Loucy (cell line): ENCODE results near the gene ANKDD1A.

Experiments used
- H2AFZ ChIP-seq: fragments of 200-600 bp; sonication (generic); 2 replicates; pipeline ENCODE4 v1.6.0; 2016; ENCODE audit warnings: antibody characterized with exemption, mild to moderate bottlenecking, low read length, moderate library complexity
- H3F3A ChIP-seq: fragments of 200-600 bp; 2 replicates; pipeline ENCODE4 v1.6.0; 2016; ENCODE audit warnings: antibody characterized with exemption, low read depth, mild to moderate bottlenecking
- H3K27me3 ChIP-seq: fragments of 200-600 bp; sonication (generic); 2 replicates; pipeline ENCODE4 v1.6.1; 2014; ENCODE audit warnings: low read length, mild to moderate bottlenecking; ENCODE audit not compliant: insufficient read depth, poor library complexity, severe bottlenecking
- H3K36me3 ChIP-seq: fragments of 200-600 bp; sonication (generic); 2 replicates; pipeline ENCODE4 v1.6.1; 2016; ENCODE audit warnings: low read length; ENCODE audit not compliant: insufficient read depth
- H3K4me1 ChIP-seq: fragments of 200-600 bp; sonication (generic); 2 replicates; pipeline ENCODE4 v1.5.1; 2014; ENCODE audit warnings: low read length, mild to moderate bottlenecking; ENCODE audit not compliant: insufficient read depth, poor library complexity, severe bottlenecking
- H3K4me2 ChIP-seq: fragments of 200-600 bp; sonication (generic); 2 replicates; pipeline ENCODE4 v1.6.0; 2014; ENCODE audit warnings: antibody characterized with exemption, low read length, low read depth, mild to moderate bottlenecking; ENCODE audit not compliant: poor library complexity, severe bottlenecking
- H3K4me3 ChIP-seq: fragments of 200-600 bp; sonication (generic); 2 replicates; pipeline ENCODE4 v1.5.1; 2014; ENCODE audit warnings: low read length, mild to moderate bottlenecking, mixed read lengths; ENCODE audit not compliant: poor library complexity, severe bottlenecking
- H3K79me2 ChIP-seq: fragments of 200-600 bp; sonication (generic); 2 replicates; pipeline ENCODE4 v1.6.1; 2014; ENCODE audit warnings: low read length; ENCODE audit not compliant: insufficient read depth
- H3K9ac ChIP-seq: fragments of 200-600 bp; sonication (generic); 2 replicates; pipeline ENCODE4 v1.6.0; 2014; ENCODE audit warnings: mild to moderate bottlenecking, low read depth, low read length, moderate library complexity; ENCODE audit not compliant: poor library complexity, severe bottlenecking
- H3K9me2 ChIP-seq: fragments of 200-600 bp; sonication (generic); replicated peaks from 2 replicates; pipeline ENCODE4 v1.6.1; 2016; ENCODE audit warnings: low read depth, low read length, mixed read lengths
- H3K9me3 ChIP-seq: fragments of 200-600 bp; sonication (generic); 2 replicates; pipeline ENCODE4 v1.6.1; 2014; ENCODE audit warnings: mild to moderate bottlenecking, antibody characterized with exemption, low read length, low read depth; ENCODE audit not compliant: insufficient read depth
- H4K20me1 ChIP-seq: fragments of 200-600 bp; sonication (generic); 2 replicates; pipeline ENCODE4 v1.6.0; 2014; ENCODE audit warnings: antibody characterized with exemption, low read length, mild to moderate bottlenecking; ENCODE audit not compliant: insufficient read depth, poor library complexity, severe bottlenecking
- CTCF ChIP-seq: fragments of 200-600 bp; sonication (generic); conservative IDR thresholded peaks from 2 replicates; pipeline ENCODE4 v1.5.1; 2014; ENCODE audit warnings: mild to moderate bottlenecking, antibody characterized with exemption, low read length
- EZH2phosphoT487 ChIP-seq: fragments of 200-600 bp; IDR thresholded peaks from 2 replicates; pipeline ENCODE4 v1.6.1; 2018; ENCODE audit warnings: antibody characterized with exemption, mild to moderate bottlenecking, moderate library complexity, borderline replicate concordance

The ANKDD1A gene

GRCh38 chr15:64869501-64869900, 42.2 kb upstream of the ANKDD1A start:
- TF ChIP-seq CTCF (no peak), EZH2phosphoT487 (no peak)
- H3K9me3 ChIP-seq, result no peaks in the 10 kb centered on the region
- no peaks in the 10 kb centered on the region for H3K27me3 ChIP-seq
- H3K4me2 ChIP-seq, result no peak overlapping the region
- peaks cover 7% of the 10 kb centered on the region for H3K4me1 ChIP-seq
- H3F3A ChIP-seq, result no peaks in the 10 kb centered on the region
- H4K20me1 ChIP-seq, result no peaks in the 10 kb centered on the region
- no peak overlapping the region for H3K4me3 ChIP-seq
- H3K9me2 ChIP-seq, result no peaks in the 10 kb centered on the region
- H3K9ac ChIP-seq, result no peak overlapping the region
- no peaks in the 10 kb centered on the region for H3K79me2 ChIP-seq
- peaks cover 33% of the 10 kb centered on the region; the same call in 1 of the 2 replicates for H3K36me3 ChIP-seq
- no peak overlapping the region for H2AFZ ChIP-seq

GRCh38 chr15:64870353-64870752, 41.3 kb upstream of the ANKDD1A start:
- no peaks in the 10 kb centered on the region for H3K9me3 ChIP-seq
- H3K79me2 ChIP-seq, result no peaks in the 10 kb centered on the region
- H3K36me3 ChIP-seq, result peaks cover 24% of the 10 kb centered on the region; the same call in 1 of the 2 replicates
- H2AFZ ChIP-seq, result no peak overlapping the region
- no peaks in the 10 kb centered on the region for H3F3A ChIP-seq
- no peak overlapping the region for H3K4me2 ChIP-seq
- TF ChIP-seq EZH2phosphoT487, result no peak
- TF ChIP-seq CTCF, result no peak
- peaks cover 7% of the 10 kb centered on the region for H3K4me1 ChIP-seq
- no peaks in the 10 kb centered on the region for H3K27me3 ChIP-seq
- H3K9ac ChIP-seq, result no peak overlapping the region
- H4K20me1 ChIP-seq, result no peaks in the 10 kb centered on the region
- H3K9me2 ChIP-seq, result no peaks in the 10 kb centered on the region
- H3K4me3 ChIP-seq, result no peak overlapping the region

DNA sequence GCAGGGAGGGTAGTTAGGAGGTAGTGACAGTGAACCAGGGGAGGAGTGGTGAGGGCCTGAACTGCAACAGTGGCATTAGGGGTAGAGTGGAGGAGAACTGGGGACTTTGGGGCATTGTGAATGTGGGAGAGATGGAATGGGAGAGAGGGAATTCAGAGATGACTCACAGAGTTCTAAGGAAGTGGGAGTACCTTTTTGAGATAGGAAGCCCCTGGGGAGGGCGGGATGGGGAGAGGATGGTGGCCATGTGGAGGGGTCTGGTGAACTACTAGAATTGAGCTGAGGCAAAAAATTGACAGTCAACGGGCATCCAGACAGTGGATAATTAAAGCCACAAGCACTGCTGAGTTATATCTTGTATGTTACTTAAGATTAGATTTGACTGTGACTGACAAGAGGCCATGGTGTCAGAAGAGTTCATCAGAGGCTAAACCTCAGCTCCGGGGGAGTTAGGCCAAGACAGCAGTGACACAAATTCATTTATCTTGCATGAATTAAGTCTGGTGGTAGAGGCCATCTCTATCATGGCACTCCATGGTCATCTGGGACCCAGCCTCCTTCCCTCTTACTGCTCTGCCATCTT, 36.0 kb upstream of the ANKDD1A start:
- Histone ChIP-seq H3K36me3 (no peaks in the 10 kb centered on the region), H4K20me1 (no peaks in the 10 kb centered on the region), H3K27me3 (no peaks in the 10 kb centered on the region), H2AFZ (no peak overlapping the region), H3K79me2 (no peaks in the 10 kb centered on the region), H3F3A (no peaks in the 10 kb centered on the region), H3K9me2 (no peaks in the 10 kb centered on the region), H3K9me3 (no peaks in the 10 kb centered on the region), H3K9ac (no peak overlapping the region), H3K4me3 (no peak overlapping the region), H3K4me2 (no peak overlapping the region), H3K4me1 (peaks cover 25% of the 10 kb centered on the region)
- no peak for TF ChIP-seq EZH2phosphoT487
- no peak for TF ChIP-seq CTCF
